ENCODE measurements around the gene TGM2. TPM values are rescaled to one million over a fixed set of nuclear protein-coding genes. Genes with fewer than 3 reads are reported as not detected.

TGM2 gene
- total RNA-seq, 1 experiment from 2014 or later = 138 TPM

DNA sequence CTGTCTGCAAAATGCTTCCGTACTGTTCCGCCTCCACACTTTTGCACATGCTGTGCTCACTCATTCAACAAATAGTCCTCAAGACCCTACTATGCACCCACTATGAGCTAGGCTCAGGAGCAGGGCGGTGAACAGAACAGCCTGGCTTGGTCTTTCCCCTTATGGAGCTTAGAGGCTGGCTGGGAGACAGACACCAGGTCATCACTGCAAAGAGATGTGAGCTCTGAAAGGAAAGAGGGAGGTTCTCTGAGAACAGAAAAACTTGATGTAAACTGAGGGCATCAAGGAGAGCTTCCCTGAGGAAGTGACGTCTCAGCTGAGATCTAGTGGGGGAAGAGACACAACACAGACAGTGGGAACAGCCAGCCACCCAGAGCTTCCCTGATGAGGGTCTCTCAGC is 31.0 kb upstream of the TGM2 start:
- H3K4me1 ChIP-seq = peaks cover 12% of the 10 kb centered on the region; the same call in 1 of the 2 replicates
- ChIA-PET CTCF (interaction anchor here (0.5 to 1.9 kb wide), 5 partner anchors 25 to 212 kb away, joined by 4 to 11 read pairs (median 6); no protein-coding TSS in a partner anchor), POLR2A (no interaction called here)

GRCh38 chr20:38195521-38195920 is 30.5 kb upstream of the TGM2 start:
- H3K4me1 Mint-ChIP-seq (ENCODE audit: low read depth, unreplicated experiment) = peaks cover 7% of the 10 kb centered on the region
- CTCF ChIA-PET = interaction anchor here (1.0 to 1.9 kb wide), 3 partner anchors 25 to 213 kb away, joined by 6 to 11 read pairs (median 6); no protein-coding TSS in a partner anchor

More for the DNA sequence above, 31.0 kb upstream of the TGM2 start:
- peaks cover 7% of the 10 kb centered on the region for H3K4me1 Mint-ChIP-seq (ENCODE audit: low read depth, unreplicated experiment)
- Histone ChIP-seq H3K4me3 (ENCODE audit: low read depth, low read length) (no peak overlapping the region), H3K9me3 (no peaks in the 10 kb centered on the region), H3K36me3 (ENCODE audit: control insufficient read depth, insufficient read depth, low read length) (no peaks in the 10 kb centered on the region), H3K27me3 (replicated peaks; ENCODE audit: control insufficient read depth, insufficient read depth, low read length) (no peaks in the 10 kb centered on the region)
- H3K4me3 Mint-ChIP-seq (ENCODE audit: unreplicated experiment) = no peak overlapping the region
- intact Hi-C loops (cut with micrococcal nuclease; ENCODE audit: unreplicated experiment) = no loop called here
- no peaks in the 10 kb centered on the region for H3K27me3 Mint-ChIP-seq (ENCODE audit: insufficient read depth, unreplicated experiment)
- no peak overlapping the region for H3K27ac Mint-ChIP-seq (ENCODE audit: unreplicated experiment)
- no peak for TF ChIP-seq CTCF (IDR thresholded peaks at IDR 0.05; ENCODE audit: insufficient read depth in 1 of 2, low read depth in 1 of 2, low read length in 1 of 2, severe bottlenecking in 1 of 2, unreplicated experiment in 1 of 2)
- H3K36me3 Mint-ChIP-seq (ENCODE audit: insufficient read depth, unreplicated experiment) = no peaks in the 10 kb centered on the region
- BruUV-seq (replicated peaks) = no TSS peak
- H3K9me3 Mint-ChIP-seq (ENCODE audit: unreplicated experiment) = peaks cover 10% of the 10 kb centered on the region
- DNase-seq = no peak

GRCh38 chr20:38194971-38195504 is 30.0 kb upstream of the TGM2 start:
- Mint-ChIP-seq H3K27ac (ENCODE audit: unreplicated experiment) (no peak overlapping the region), H3K4me3 (ENCODE audit: unreplicated experiment) (no peak overlapping the region), H3K4me1 (ENCODE audit: low read depth, unreplicated experiment) (peaks cover 7% of the 10 kb centered on the region), H3K9me3 (ENCODE audit: unreplicated experiment) (peaks cover 10% of the 10 kb centered on the region), H3K36me3 (ENCODE audit: insufficient read depth, unreplicated experiment) (no peaks in the 10 kb centered on the region), H3K27me3 (ENCODE audit: insufficient read depth, unreplicated experiment) (no peaks in the 10 kb centered on the region)
- Histone ChIP-seq H3K4me3 (ENCODE audit: low read depth, low read length) (no peak overlapping the region), H3K4me1 (peaks cover 12% of the 10 kb centered on the region; the same call in 1 of the 2 replicates), H3K9me3 (no peaks in the 10 kb centered on the region), H3K27me3 (replicated peaks; ENCODE audit: control insufficient read depth, insufficient read depth, low read length) (no peaks in the 10 kb centered on the region), H3K36me3 (ENCODE audit: control insufficient read depth, insufficient read depth, low read length) (no peaks in the 10 kb centered on the region)
- no peak for TF ChIP-seq CTCF (IDR thresholded peaks at IDR 0.05; ENCODE audit: insufficient read depth in 1 of 2, low read depth in 1 of 2, low read length in 1 of 2, severe bottlenecking in 1 of 2, unreplicated experiment in 1 of 2)
- POLR2A ChIA-PET = no interaction called here
- CTCF ChIA-PET = interaction anchor here (0.6 kb wide), 1 partner anchor 20 kb away, joined by 3 read pairs; no protein-coding TSS in a partner anchor
- intact Hi-C loops (cut with micrococcal nuclease; ENCODE audit: unreplicated experiment) = no loop called here
- no TSS peak for BruUV-seq (replicated peaks)
- peak in 1 of 2 experiments; percentile 33 for DNase-seq

More at GRCh38 chr20:38195521-38195920, 30.5 kb upstream of the TGM2 start:
- Histone ChIP-seq H3K27me3 (replicated peaks; ENCODE audit: control insufficient read depth, insufficient read depth, low read length) (no peaks in the 10 kb centered on the region), H3K9me3 (no peaks in the 10 kb centered on the region), H3K4me1 (peaks cover 12% of the 10 kb centered on the region; the same call in 1 of the 2 replicates), H3K4me3 (ENCODE audit: low read depth, low read length) (no peak overlapping the region), H3K36me3 (ENCODE audit: control insufficient read depth, insufficient read depth, low read length) (no peaks in the 10 kb centered on the region)
- Mint-ChIP-seq H3K27ac (ENCODE audit: unreplicated experiment) (no peak overlapping the region), H3K9me3 (ENCODE audit: unreplicated experiment) (peaks cover 10% of the 10 kb centered on the region), H3K36me3 (ENCODE audit: insufficient read depth, unreplicated experiment) (no peaks in the 10 kb centered on the region), H3K4me3 (ENCODE audit: unreplicated experiment) (no peak overlapping the region), H3K27me3 (ENCODE audit: insufficient read depth, unreplicated experiment) (no peaks in the 10 kb centered on the region)
- no TSS peak for BruUV-seq (replicated peaks)
- TF ChIP-seq CTCF (IDR thresholded peaks at IDR 0.05; ENCODE audit: insufficient read depth in 1 of 2, low read depth in 1 of 2, low read length in 1 of 2, severe bottlenecking in 1 of 2, unreplicated experiment in 1 of 2) = no peak
- DNase-seq = no peak
- POLR2A ChIA-PET = no interaction called here
- intact Hi-C loops (cut with micrococcal nuclease; ENCODE audit: unreplicated experiment) = no loop called here

All from Caco-2 (cell line).